ENCODE results near the gene ZNF784.

ZNF784 gene

GRCh38 chr19:55650602-55651230 lies 26.4 kb upstream of the ZNF784 start:
- H3K27ac Mint-ChIP-seq, result no peak overlapping the region
- peaks cover 13% of the 10 kb centered on the region for H3K36me3 Mint-ChIP-seq (ENCODE audit: low read depth)
- H3K27me3 Mint-ChIP-seq, result no peaks in the 10 kb centered on the region
- peak overlapping the region; percentile 43 for H3K4me3 Mint-ChIP-seq
- H3K9me3 Mint-ChIP-seq, result no peaks in the 10 kb centered on the region
- H3K4me1 Mint-ChIP-seq (ENCODE audit: low read depth), result peaks cover 53% of the 10 kb centered on the region

GRCh38 chr19:55650126-55650557 lies 25.8 kb upstream of the ZNF784 start:
- peaks cover 14% of the 10 kb centered on the region for H3K36me3 Mint-ChIP-seq (ENCODE audit: low read depth)
- H3K4me1 Mint-ChIP-seq (ENCODE audit: low read depth), result peaks cover 56% of the 10 kb centered on the region
- H3K4me3 Mint-ChIP-seq, result peak overlapping the region; percentile 43
- H3K27me3 Mint-ChIP-seq, result no peaks in the 10 kb centered on the region
- H3K27ac Mint-ChIP-seq, result no peak overlapping the region
- H3K9me3 Mint-ChIP-seq, result no peaks in the 10 kb centered on the region

- no peaks in the 10 kb centered on the region for H3K9me3 Mint-ChIP-seq
- H3K27me3 Mint-ChIP-seq, result no peaks in the 10 kb centered on the region
- peaks cover 18% of the 10 kb centered on the region for H3K36me3 Mint-ChIP-seq (ENCODE audit: low read depth)
- H3K4me3 Mint-ChIP-seq, result peak overlapping the region; percentile 77
- peaks cover 61% of the 10 kb centered on the region for H3K4me1 Mint-ChIP-seq (ENCODE audit: low read depth)
- peak overlapping the region; percentile 69 for H3K27ac Mint-ChIP-seq
These were observed 25.1 kb upstream of the ZNF784 start for GRCh38 chr19:55649268-55650125.

- Mint-ChIP-seq H3K27me3 (no peaks in the 10 kb centered on the region), H3K27ac (peak overlapping the region; percentile 86), H3K36me3 (ENCODE audit: low read depth) (peaks cover 25% of the 10 kb centered on the region), H3K9me3 (no peaks in the 10 kb centered on the region), H3K4me1 (ENCODE audit: low read depth) (peaks cover 64% of the 10 kb centered on the region), H3K4me3 (peak overlapping the region; percentile 77)
These were observed 24.4 kb upstream of the ZNF784 start for GRCh38 chr19:55648585-55649267.

GRCh38 chr19:55647732-55648584 lies 23.6 kb upstream of the ZNF784 start, which contains the start of gene CCDC106:
TSS of gene CCDC106 (plus strand) at chr19:55648212. CDS start at chr19:55649047, 835 bp downstream.
- Mint-ChIP-seq H3K9me3 (no peaks in the 10 kb centered on the region), H3K4me1 (ENCODE audit: low read depth) (peaks cover 70% of the 10 kb centered on the region), H3K27me3 (no peaks in the 10 kb centered on the region), H3K4me3 (peak within 1 kb of the TSS; percentile 84), H3K36me3 (ENCODE audit: low read depth) (peaks cover 29% of the 10 kb centered on the region), H3K27ac (peak within 1 kb of the TSS; percentile 86)

- peak overlapping the region; percentile 83 for H3K27ac Mint-ChIP-seq
- H3K9me3 Mint-ChIP-seq, result no peaks in the 10 kb centered on the region
- peaks cover 73% of the 10 kb centered on the region for H3K4me1 Mint-ChIP-seq (ENCODE audit: low read depth)
- no peaks in the 10 kb centered on the region for H3K27me3 Mint-ChIP-seq
- H3K36me3 Mint-ChIP-seq (ENCODE audit: low read depth), result peaks cover 31% of the 10 kb centered on the region
- H3K4me3 Mint-ChIP-seq, result peak overlapping the region; percentile 84
These were observed 22.7 kb upstream of the ZNF784 start for GRCh38 chr19:55646889-55647731.

- Mint-ChIP-seq H3K27me3 (no peaks in the 10 kb centered on the region), H3K4me3 (peak overlapping the region; percentile 98), H3K4me1 (ENCODE audit: low read depth) (peaks cover 72% of the 10 kb centered on the region), H3K27ac (peak overlapping the region; percentile 67), H3K36me3 (ENCODE audit: low read depth) (peaks cover 39% of the 10 kb centered on the region), H3K9me3 (no peaks in the 10 kb centered on the region)
These were observed 21.1 kb upstream of the ZNF784 start for GRCh38 chr19:55645512-55645881.

GRCh38 chr19:55644842-55645511 lies 20.6 kb upstream of the ZNF784 start:
- peaks cover 72% of the 10 kb centered on the region for H3K4me1 Mint-ChIP-seq (ENCODE audit: low read depth)
- no peaks in the 10 kb centered on the region for H3K9me3 Mint-ChIP-seq
- H3K36me3 Mint-ChIP-seq (ENCODE audit: low read depth), result peaks cover 44% of the 10 kb centered on the region
- H3K4me3 Mint-ChIP-seq, result peak overlapping the region; percentile 98
- no peaks in the 10 kb centered on the region for H3K27me3 Mint-ChIP-seq
- peak overlapping the region; percentile 95 for H3K27ac Mint-ChIP-seq

GRCh38 chr19:55644191-55644833 lies 19.9 kb upstream of the ZNF784 start:
- peak overlapping the region; percentile 98 for H3K4me3 Mint-ChIP-seq
- peak overlapping the region; percentile 95 for H3K27ac Mint-ChIP-seq
- H3K4me1 Mint-ChIP-seq (ENCODE audit: low read depth), result peaks cover 72% of the 10 kb centered on the region
- no peaks in the 10 kb centered on the region for H3K27me3 Mint-ChIP-seq
- peaks cover 50% of the 10 kb centered on the region for H3K36me3 Mint-ChIP-seq (ENCODE audit: low read depth)
- H3K9me3 Mint-ChIP-seq, result no peaks in the 10 kb centered on the region

GRCh38 chr19:55643887-55644176 lies 19.5 kb upstream of the ZNF784 start:
- peak overlapping the region; percentile 98 for H3K4me3 Mint-ChIP-seq
- H3K27me3 Mint-ChIP-seq, result no peaks in the 10 kb centered on the region
- H3K36me3 Mint-ChIP-seq (ENCODE audit: low read depth), result peaks cover 55% of the 10 kb centered on the region
- peaks cover 72% of the 10 kb centered on the region for H3K4me1 Mint-ChIP-seq (ENCODE audit: low read depth)
- H3K9me3 Mint-ChIP-seq, result no peaks in the 10 kb centered on the region
- peak overlapping the region; percentile 95 for H3K27ac Mint-ChIP-seq

GRCh38 chr19:55643003-55643886 lies 18.9 kb upstream of the ZNF784 start, which contains the start of gene ZNF581:
TSS of gene ZNF581 (plus strand) at chr19:55643649. CDS start at chr19:55644572, 923 bp downstream.
- H3K36me3 Mint-ChIP-seq (ENCODE audit: low read depth), result peaks cover 59% of the 10 kb centered on the region
- no peaks in the 10 kb centered on the region for H3K9me3 Mint-ChIP-seq
- peaks cover 73% of the 10 kb centered on the region for H3K4me1 Mint-ChIP-seq (ENCODE audit: low read depth)
- peak within 1 kb of the TSS; percentile 98 for H3K4me3 Mint-ChIP-seq
- peak within 1 kb of the TSS; percentile 98 for H3K27ac Mint-ChIP-seq
- no peaks in the 10 kb centered on the region for H3K27me3 Mint-ChIP-seq

All from stimulated activated naive CD8-positive, alpha-beta T cell treated with anti-CD3 and anti-CD28 coated beads, Interleukin-15, Interleukin-2, amounts not matched to agents 100 ng/mL and 50 ng/mL, for 24 hours (primary cell).